Fibroblast of lung (primary cell): ENCODE results near the gene CCDC57. TPM values are rescaled to one million over a fixed set of nuclear protein-coding genes. Genes with fewer than 3 reads are reported as not detected.

Experiments used
- DNase-seq, 2 donors: peaks; one replicate each; pipeline versions ENCODE4 v3.0.0 to v3.0.0-alpha.2; 2010; ENCODE audit warnings: low read depth in 2 of 2
- H2AFZ ChIP-seq: 2 replicates; pipeline ENCODE4 v1.5.1; 2012; ENCODE audit warnings: low read length, control low read depth, inconsistent platforms
- H3K27ac ChIP-seq: 2 replicates; pipeline ENCODE4 v1.5.1; 2011; ENCODE audit warnings: low read length, control low read depth; ENCODE audit not compliant: insufficient read depth
- H3K27me3 ChIP-seq: 2 replicates; pipeline ENCODE4 v1.5.1; 2011; ENCODE audit warnings: mild to moderate bottlenecking, low read length; ENCODE audit not compliant: control insufficient read depth, insufficient read depth
- H3K36me3 ChIP-seq: 2 replicates; pipeline ENCODE4 v1.5.1; 2011; ENCODE audit warnings: low read length; ENCODE audit not compliant: control insufficient read depth, insufficient read depth
- H3K4me1 ChIP-seq: 2 replicates; pipeline ENCODE4 v1.5.1; 2011; ENCODE audit warnings: low read length; ENCODE audit not compliant: control insufficient read depth, insufficient read depth; ENCODE audit errors: extremely low read depth
- H3K4me2 ChIP-seq: 2 replicates; pipeline ENCODE4 v1.5.1; 2011; ENCODE audit warnings: low read length, control low read depth; ENCODE audit not compliant: insufficient read depth; ENCODE audit errors: extremely low read depth
- H3K4me3 ChIP-seq, 4 experiments: fragments of 200-600 bp in 1 of 4; sonication (generic) in 1 of 4; replicated peaks in 1 of 4; 2 replicates each; pipeline ENCODE4 v1.5.1; 2011 to 2016; ENCODE audit warnings: low read length in 4 of 4, low read depth in 3 of 4, mild to moderate bottlenecking in 3 of 4, control low read depth in 2 of 4, inconsistent platforms in 1 of 4, mixed read lengths in 1 of 4; ENCODE audit not compliant: insufficient read depth in 1 of 4; ENCODE audit errors: control extremely low read depth in 1 of 4
- H3K79me2 ChIP-seq: 2 replicates; pipeline ENCODE4 v1.5.1; 2012; ENCODE audit warnings: mild to moderate bottlenecking, low read length, inconsistent platforms; ENCODE audit not compliant: control insufficient read depth, insufficient read depth
- H3K9ac ChIP-seq: 2 replicates; pipeline ENCODE4 v1.5.1; 2011; ENCODE audit warnings: mild to moderate bottlenecking, low read length, control low read depth; ENCODE audit not compliant: insufficient read depth
- H3K9me3 ChIP-seq: 2 replicates; pipeline ENCODE4 v1.5.1; 2012; ENCODE audit warnings: low read depth, low read length; ENCODE audit not compliant: control insufficient read depth, insufficient read depth
- H4K20me1 ChIP-seq: 2 replicates; pipeline ENCODE4 v1.5.1; 2011; ENCODE audit warnings: low read length; ENCODE audit not compliant: control insufficient read depth, insufficient read depth; ENCODE audit errors: extremely low read depth
- EZH2 ChIP-seq: IDR thresholded peaks from 2 replicates; pipeline ENCODE4 v1.5.1; 2012; ENCODE audit warnings: low read length, control low read depth, mild to moderate bottlenecking; ENCODE audit errors: missing control alignments
- polyA plus RNA-seq, 2 donors: library from polyadenylated mRNA; depleted of rRNA in 1 of 2; stranded (reverse) in 1 of 2; unstranded in 1 of 2; fragments of >200 nt; gene quantifications; 2 replicates each; pipeline ENCODE4 v1.2.1, GENCODE V29; 2011 to 2012; ENCODE audit warnings: missing spikeins in 1 of 2
- total RNA-seq: library from RNA; depleted of rRNA; stranded (reverse); fragments of >200 nt; gene quantifications from 2 replicates; pipeline ENCODE4 v1.2.1, GENCODE V29; 2014
- TF ChIP-seq, protein P1 (sequence below), 2 donors: IDR thresholded peaks in 1 of 2; conservative IDR thresholded peaks in 1 of 2; 1 replicate in 1 of 2; 2 replicates in 1 of 2; pipeline ENCODE4 v1.5.1; 2011 to 2012; ENCODE audit warnings: low read length in 2 of 2, control low read depth in 1 of 2, inconsistent platforms in 1 of 2, low read depth in 1 of 2, mild to moderate bottlenecking in 1 of 2

The CCDC57 gene
- total and polyA plus RNA-seq, 2 donors (not counting 1 experiment from before 2014, with no cell fraction given), result 7.1 to 10.1 TPM

DNA sequence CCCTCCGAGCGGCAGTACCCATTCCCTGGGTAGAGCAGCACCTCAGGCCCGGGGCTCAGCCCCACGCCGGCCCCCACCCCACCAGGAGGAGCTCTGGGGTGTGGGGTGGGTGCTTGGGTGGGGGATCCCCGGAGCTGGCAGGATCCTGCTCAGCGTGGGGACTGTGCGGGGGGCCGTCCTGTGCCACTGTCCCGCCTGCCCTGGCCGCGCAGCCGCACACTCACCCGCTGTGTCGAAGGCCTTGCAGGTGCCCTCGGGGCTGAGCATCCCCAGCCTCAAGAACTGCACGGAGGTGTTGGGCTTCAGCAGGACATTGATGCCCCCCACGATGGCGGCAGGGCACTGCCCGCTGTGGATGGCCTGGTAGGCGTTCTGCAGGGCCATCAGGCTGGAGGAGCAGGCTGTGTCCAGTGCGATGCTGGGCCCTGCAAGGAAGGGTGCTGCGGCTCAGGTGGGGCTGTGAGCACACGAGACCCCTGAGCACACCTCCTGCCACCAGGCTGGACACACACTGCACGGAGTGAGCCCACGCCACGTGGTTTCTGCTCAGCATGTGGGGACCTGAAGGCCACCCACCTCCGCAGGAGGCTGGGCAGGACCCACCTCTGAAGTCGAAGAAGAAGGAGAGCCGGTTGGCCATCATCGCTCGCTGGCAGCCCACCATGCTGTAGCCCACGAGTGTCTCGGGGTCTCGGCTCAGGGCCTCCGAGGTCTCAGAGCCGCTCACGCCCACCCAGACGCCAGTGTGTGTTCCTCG, 119.5 kb downstream of the CCDC57 start:
- peaks cover 1% of the 10 kb centered on the region for H4K20me1 ChIP-seq
- H3K4me2 ChIP-seq, result no peak overlapping the region
- no peak overlapping the region for H3K4me3 ChIP-seq
- H3K79me2 ChIP-seq, result peaks cover 51% of the 10 kb centered on the region
- H3K4me1 ChIP-seq, result peaks cover 8% of the 10 kb centered on the region
- H3K27me3 ChIP-seq, result no peaks in the 10 kb centered on the region
- no peaks in the 10 kb centered on the region for H3K9me3 ChIP-seq
- H3K27ac ChIP-seq, result no peak overlapping the region
- TF ChIP-seq, protein P1, sequence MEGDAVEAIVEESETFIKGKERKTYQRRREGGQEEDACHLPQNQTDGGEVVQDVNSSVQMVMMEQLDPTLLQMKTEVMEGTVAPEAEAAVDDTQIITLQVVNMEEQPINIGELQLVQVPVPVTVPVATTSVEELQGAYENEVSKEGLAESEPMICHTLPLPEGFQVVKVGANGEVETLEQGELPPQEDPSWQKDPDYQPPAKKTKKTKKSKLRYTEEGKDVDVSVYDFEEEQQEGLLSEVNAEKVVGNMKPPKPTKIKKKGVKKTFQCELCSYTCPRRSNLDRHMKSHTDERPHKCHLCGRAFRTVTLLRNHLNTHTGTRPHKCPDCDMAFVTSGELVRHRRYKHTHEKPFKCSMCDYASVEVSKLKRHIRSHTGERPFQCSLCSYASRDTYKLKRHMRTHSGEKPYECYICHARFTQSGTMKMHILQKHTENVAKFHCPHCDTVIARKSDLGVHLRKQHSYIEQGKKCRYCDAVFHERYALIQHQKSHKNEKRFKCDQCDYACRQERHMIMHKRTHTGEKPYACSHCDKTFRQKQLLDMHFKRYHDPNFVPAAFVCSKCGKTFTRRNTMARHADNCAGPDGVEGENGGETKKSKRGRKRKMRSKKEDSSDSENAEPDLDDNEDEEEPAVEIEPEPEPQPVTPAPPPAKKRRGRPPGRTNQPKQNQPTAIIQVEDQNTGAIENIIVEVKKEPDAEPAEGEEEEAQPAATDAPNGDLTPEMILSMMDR (conservative IDR thresholded peaks at IDR 0.05 in 1 of 2, IDR thresholded peaks at IDR 0.05 in 1 of 2; ENCODE audit: low read depth in 1 of 2, low read length in 2 of 2), result no peak
- no peak for TF ChIP-seq EZH2
- no peak for DNase-seq
- H2AFZ ChIP-seq, result no peak overlapping the region
- H3K36me3 ChIP-seq, result peaks cover 66% of the 10 kb centered on the region
- H3K9ac ChIP-seq, result peak overlapping the region; percentile 7

DNA sequence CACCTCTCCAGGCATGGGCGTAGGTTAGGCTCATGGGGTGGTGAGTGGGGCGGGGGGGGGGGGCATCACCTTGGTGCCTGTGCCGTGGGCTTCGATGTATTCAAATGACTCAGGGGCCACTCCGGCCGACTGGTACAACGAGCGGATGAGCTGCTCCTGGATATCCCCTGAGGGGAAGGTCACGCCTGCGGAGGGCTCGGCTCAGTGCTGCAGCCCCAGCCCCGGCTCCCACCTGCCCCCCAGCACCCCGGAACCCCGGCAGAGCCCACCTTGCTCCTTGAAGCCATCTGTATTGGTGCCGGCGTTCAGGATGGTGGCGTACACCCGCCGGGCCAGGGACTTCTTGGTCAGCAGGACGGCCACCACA, 120.0 kb downstream of the CCDC57 start:
- no peak overlapping the region for H2AFZ ChIP-seq
- DNase-seq, result no peak
- peaks cover 1% of the 10 kb centered on the region for H4K20me1 ChIP-seq
- no peak overlapping the region for H3K4me2 ChIP-seq
- no peak overlapping the region for H3K4me3 ChIP-seq
- peaks cover 8% of the 10 kb centered on the region for H3K4me1 ChIP-seq
- no peaks in the 10 kb centered on the region for H3K27me3 ChIP-seq
- no peak for TF ChIP-seq EZH2
- TF ChIP-seq, protein P1 (conservative IDR thresholded peaks at IDR 0.05 in 1 of 2, IDR thresholded peaks at IDR 0.05 in 1 of 2; ENCODE audit: low read depth in 1 of 2, low read length in 2 of 2), result no peak
- H3K9me3 ChIP-seq, result no peaks in the 10 kb centered on the region
- no peak overlapping the region for H3K27ac ChIP-seq
- no peak overlapping the region for H3K9ac ChIP-seq
- peaks cover 48% of the 10 kb centered on the region for H3K79me2 ChIP-seq
- peaks cover 71% of the 10 kb centered on the region for H3K36me3 ChIP-seq

DNA sequence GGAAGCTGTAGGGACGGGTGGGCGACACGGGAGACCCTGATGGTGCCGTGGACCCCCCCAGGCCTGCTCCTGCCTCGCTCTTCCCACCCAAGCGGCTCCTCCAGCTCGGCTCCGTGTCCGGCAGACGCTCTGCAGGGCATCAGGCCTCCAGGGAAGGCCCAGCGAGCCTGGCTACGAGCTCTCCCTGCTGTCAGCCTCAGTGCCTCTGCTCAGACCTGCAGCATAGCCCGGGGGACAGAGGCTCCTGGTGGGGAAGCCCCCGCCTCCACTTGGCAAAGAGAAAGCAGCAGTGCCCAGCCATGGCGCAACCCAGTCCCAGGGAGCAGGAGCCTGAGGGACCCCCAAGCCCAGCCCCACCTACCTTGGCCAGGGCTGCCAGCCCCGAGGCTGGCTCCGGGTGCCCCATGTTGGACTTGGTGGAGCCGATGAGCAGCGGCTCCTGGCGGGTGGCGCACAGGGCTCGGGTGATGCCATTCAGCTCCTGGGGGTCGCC, 120.5 kb downstream of the CCDC57 start:
- peaks cover 43% of the 10 kb centered on the region for H3K79me2 ChIP-seq
- H3K9me3 ChIP-seq, result no peaks in the 10 kb centered on the region
- H3K36me3 ChIP-seq, result peaks cover 75% of the 10 kb centered on the region

More for the DNA sequence above, 120.5 kb downstream of the CCDC57 start:
- no peak overlapping the region for H3K27ac ChIP-seq
- peaks cover 1% of the 10 kb centered on the region for H4K20me1 ChIP-seq
- DNase-seq, result no peak
- H3K4me3 ChIP-seq, result no peak overlapping the region
- no peaks in the 10 kb centered on the region for H3K27me3 ChIP-seq
- H3K9ac ChIP-seq, result no peak overlapping the region
- TF ChIP-seq, protein P1 (conservative IDR thresholded peaks at IDR 0.05 in 1 of 2, IDR thresholded peaks at IDR 0.05 in 1 of 2; ENCODE audit: low read depth in 1 of 2, low read length in 2 of 2), result no peak
- TF ChIP-seq EZH2, result no peak
- no peak overlapping the region for H2AFZ ChIP-seq
- H3K4me2 ChIP-seq, result no peak overlapping the region
- peaks cover 8% of the 10 kb centered on the region for H3K4me1 ChIP-seq
